ENCODE results near the gene C1QB. TPM values are rescaled to one million over a fixed set of nuclear protein-coding genes. Genes with fewer than 3 reads are reported as not detected.

The C1QB gene
- total and polyA plus RNA-seq, 4 donors = 39.6 to 702 (median 431) TPM

DNA sequence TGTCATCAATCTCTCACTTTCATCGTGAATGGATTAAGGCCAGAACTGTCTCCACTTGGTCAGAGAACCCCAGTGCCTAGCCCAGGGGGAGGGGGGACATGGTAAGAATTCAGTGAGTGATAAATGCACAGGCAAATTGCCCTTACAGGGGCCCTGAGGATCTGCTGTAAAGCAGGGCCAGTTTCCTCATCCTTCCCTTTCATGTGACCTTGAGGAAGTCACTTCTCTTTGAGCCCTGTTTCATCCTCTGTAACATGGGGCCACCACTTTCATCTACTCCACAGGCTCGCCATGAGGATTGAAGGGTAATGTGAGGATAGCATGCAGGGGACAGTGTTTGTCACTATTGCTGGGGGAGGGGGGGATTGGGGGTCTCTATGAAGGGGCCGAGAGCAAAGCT, 44.7 kb upstream of the C1QB start:
- DNase-seq (no peak), ATAC-seq (ENCODE audit: insufficient read depth, low FRiP score) (no peak)
- peaks cover 0 to 19% (median 6%) of the 10 kb centered on the region in 3 donors for H3K27me3 ChIP-seq (ENCODE audit: control insufficient read depth in 3 of 3, insufficient read depth in 3 of 3, low read length in 2 of 3)
- 64 to 67% methylated on average over 3 of the region's 3 CpGs for WGBS, 2 donors
- TF ChIP-seq CTCF (IDR thresholded peaks at IDR 0.05; ENCODE audit: control extremely low read depth, extremely low read depth) = no peak
- no peak overlapping the region for H3K27ac ChIP-seq (ENCODE audit: low read depth in 1 of 2, low read length in 1 of 2)
- no peaks in the 10 kb centered on the region for H3K4me1 ChIP-seq (ENCODE audit: control insufficient read depth in 5 of 5, insufficient read depth in 5 of 5, low read length in 5 of 5)
- H3K9ac ChIP-seq (ENCODE audit: insufficient read depth in 1 of 2, low read length in 2 of 2) = no peak overlapping the region
- peaks cover 0 to 12% (median 0%) of the 10 kb centered on the region in 4 donors for H3K9me3 ChIP-seq (ENCODE audit: control insufficient read depth in 4 of 4, insufficient read depth in 3 of 4, low read length in 3 of 4)
- H3K36me3 ChIP-seq (ENCODE audit: control insufficient read depth in 4 of 4, insufficient read depth in 4 of 4, low read length in 4 of 4) = no peaks in the 10 kb centered on the region
- no peak overlapping the region for H3K4me3 ChIP-seq

DNA sequence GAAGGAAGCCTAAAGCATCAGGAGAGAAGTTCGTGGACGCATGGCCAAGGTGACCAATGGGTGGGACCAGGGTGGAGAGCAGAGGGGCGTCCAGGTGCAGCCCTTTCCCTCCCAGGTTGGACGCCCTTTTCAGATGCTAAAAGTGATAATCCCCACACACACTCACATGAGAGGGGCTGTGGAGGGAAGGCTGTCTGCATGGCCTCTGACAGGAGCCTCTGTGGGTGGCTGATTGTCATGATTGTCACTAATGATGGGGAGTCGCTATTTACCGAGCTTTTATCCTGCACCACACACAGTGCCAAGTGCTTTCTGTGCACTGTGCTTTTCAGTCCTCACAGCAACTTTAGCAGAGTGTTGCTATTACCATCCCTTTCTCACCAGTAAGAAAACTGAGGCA, 43.7 kb upstream of the C1QB start:
- Histone ChIP-seq H3K4me3 (no peak overlapping the region), H3K27ac (ENCODE audit: low read depth in 1 of 2, low read length in 1 of 2) (no peak overlapping the region), H3K36me3 (ENCODE audit: control insufficient read depth in 4 of 4, insufficient read depth in 4 of 4, low read length in 4 of 4) (no peaks in the 10 kb centered on the region), H3K9me3 (ENCODE audit: control insufficient read depth in 4 of 4, insufficient read depth in 3 of 4, low read length in 3 of 4) (peaks cover 0 to 13% (median 0%) of the 10 kb centered on the region in 4 donors), H3K9ac (ENCODE audit: insufficient read depth in 1 of 2, low read length in 2 of 2) (no peak overlapping the region), H3K4me1 (ENCODE audit: control insufficient read depth in 5 of 5, insufficient read depth in 5 of 5, low read length in 5 of 5) (no peaks in the 10 kb centered on the region), H3K27me3 (ENCODE audit: control insufficient read depth in 3 of 3, insufficient read depth in 3 of 3, low read length in 2 of 3) (peaks cover under 1 to 14% (median 6%) of the 10 kb centered on the region in 3 donors)
- DNase-seq (no peak), ATAC-seq (ENCODE audit: insufficient read depth, low FRiP score) (no peak)
- TF ChIP-seq CTCF (IDR thresholded peaks at IDR 0.05; ENCODE audit: control extremely low read depth, extremely low read depth) = no peak
- WGBS, 2 donors = 20 to 23% methylated on average over 6 of the region's 6 CpGs

- Histone ChIP-seq H3K4me3 (no peak overlapping the region), H3K27me3 (ENCODE audit: control insufficient read depth in 3 of 3, insufficient read depth in 3 of 3, low read length in 2 of 3) (peaks cover 2 to 9% (median 4%) of the 10 kb centered on the region in 3 donors), H3K27ac (ENCODE audit: low read depth in 1 of 2, low read length in 1 of 2) (no peak overlapping the region), H3K4me1 (ENCODE audit: control insufficient read depth in 5 of 5, insufficient read depth in 5 of 5, low read length in 5 of 5) (no peaks in the 10 kb centered on the region), H3K9ac (ENCODE audit: insufficient read depth in 1 of 2, low read length in 2 of 2) (no peak overlapping the region), H3K9me3 (ENCODE audit: control insufficient read depth in 4 of 4, insufficient read depth in 3 of 4, low read length in 3 of 4) (peaks cover 0 to 15% (median 0%) of the 10 kb centered on the region in 4 donors), H3K36me3 (ENCODE audit: control insufficient read depth in 4 of 4, insufficient read depth in 4 of 4, low read length in 4 of 4) (no peaks in the 10 kb centered on the region)
- no peak for TF ChIP-seq CTCF (IDR thresholded peaks at IDR 0.05; ENCODE audit: control extremely low read depth, extremely low read depth)
- peak; percentile 74 to 87 (median 77) for DNase-seq
- 20 to 23% methylated on average over 7 of the region's 7 CpGs for WGBS, 2 donors
- ATAC-seq (ENCODE audit: insufficient read depth, low FRiP score) = no peak
These were observed 41.5 kb upstream of the C1QB start for GRCh38 chr1:22611530-22611947.

Measured in lung (tissue), 12 donors.